ACC112 (cell line): ENCODE measurements around the gene SEC14L2.

Experiments
- H2AFZ ChIP-seq: fragments of 200-600 bp; sonication (generic); one replicate; pipeline ENCODE4 v1.6.0; 2017; ENCODE audit warnings: antibody characterized with exemption, low read length; ENCODE audit not compliant: unreplicated experiment
- H3K27ac ChIP-seq: fragments of 200-600 bp; sonication (generic); 2 replicates; pipeline ENCODE4 v1.5.1; 2014; ENCODE audit warnings: low read depth, mild to moderate bottlenecking, antibody characterized with exemption, low read length, moderate library complexity
- H3K27me3 ChIP-seq: fragments of 200-600 bp; sonication (generic); 2 replicates; pipeline ENCODE4 v1.6.1; 2014; ENCODE audit warnings: mild to moderate bottlenecking, antibody characterized with exemption, low read length, moderate library complexity, mixed read lengths; ENCODE audit not compliant: insufficient read depth
- H3K36me3 ChIP-seq: fragments of 200-600 bp; sonication (generic); 2 replicates; pipeline ENCODE4 v1.6.1; 2016; ENCODE audit warnings: mild to moderate bottlenecking, antibody characterized with exemption, low read length, moderate library complexity, mixed read lengths; ENCODE audit not compliant: insufficient read depth
- H3K4me1 ChIP-seq: fragments of 200-600 bp; sonication (generic); one replicate; pipeline ENCODE4 v1.6.1; 2016; ENCODE audit warnings: low read length, mixed read lengths; ENCODE audit not compliant: insufficient read depth, unreplicated experiment, control insufficient read depth
- H3K4me3 ChIP-seq: fragments of 200-600 bp; sonication (generic); 2 replicates; pipeline ENCODE4 v1.5.1; 2014; ENCODE audit warnings: mild to moderate bottlenecking, low read depth, low read length
- H3K79me2 ChIP-seq: fragments of 200-600 bp; sonication (generic); one replicate; pipeline ENCODE4 v1.6.0; 2016; ENCODE audit warnings: low read length; ENCODE audit not compliant: control insufficient read depth, unreplicated experiment, insufficient read depth

Gene SEC14L2

GRCh38 chr22:30421695-30422480 lies 25.1 kb downstream of the SEC14L2 start:
- Histone ChIP-seq H3K4me1 (peaks cover 52% of the 10 kb centered on the region), H3K27ac (peak overlapping the region; percentile 100), H3K4me3 (peak overlapping the region; percentile 76), H3K36me3 (peaks cover 8% of the 10 kb centered on the region), H2AFZ (no peak overlapping the region), H3K27me3 (no peaks in the 10 kb centered on the region), H3K79me2 (peaks cover 9% of the 10 kb centered on the region)

GRCh38 chr22:30422481-30423300 lies 25.9 kb downstream of the SEC14L2 start:
- no peak overlapping the region for H2AFZ ChIP-seq
- peaks cover 57% of the 10 kb centered on the region for H3K4me1 ChIP-seq

GRCh38 chr22:30423301-30423958 lies 26.6 kb downstream of the SEC14L2 start:
- Histone ChIP-seq H3K4me3 (peak overlapping the region; percentile 76), H3K36me3 (peaks cover 10% of the 10 kb centered on the region; the same call in 1 of the 2 replicates), H3K27ac (peak overlapping the region; percentile 100), H3K79me2 (peaks cover 6% of the 10 kb centered on the region), H2AFZ (no peak overlapping the region), H3K27me3 (no peaks in the 10 kb centered on the region), H3K4me1 (peaks cover 57% of the 10 kb centered on the region)

More at GRCh38 chr22:30422481-30423300, 25.9 kb downstream of the SEC14L2 start:
- Histone ChIP-seq H3K27ac (peak overlapping the region; percentile 100), H3K36me3 (peaks cover 6% of the 10 kb centered on the region; the same call in 1 of the 2 replicates), H3K4me3 (peak overlapping the region; percentile 76), H3K27me3 (no peaks in the 10 kb centered on the region), H3K79me2 (peaks cover 6% of the 10 kb centered on the region)

- peak overlapping the region; percentile 79 for H3K4me3 ChIP-seq
- peaks cover 55% of the 10 kb centered on the region for H3K4me1 ChIP-seq
- no peak overlapping the region for H2AFZ ChIP-seq
- H3K27ac ChIP-seq, result peak overlapping the region; percentile 100
- H3K36me3 ChIP-seq, result peaks cover 10% of the 10 kb centered on the region; the same call in 1 of the 2 replicates
- peaks cover 6% of the 10 kb centered on the region for H3K79me2 ChIP-seq
- no peaks in the 10 kb centered on the region for H3K27me3 ChIP-seq
Measured at GRCh38 chr22:30423959-30424533, 27.2 kb downstream of the SEC14L2 start.

- Histone ChIP-seq H2AFZ (peak overlapping the region; percentile 4), H3K36me3 (peaks cover 10% of the 10 kb centered on the region; the same call in 1 of the 2 replicates), H3K4me1 (peaks cover 50% of the 10 kb centered on the region)
Measured at GRCh38 chr22:30424534-30425326, 27.9 kb downstream of the SEC14L2 start.

GRCh38 chr22:30425327-30425615 lies 28.5 kb downstream of the SEC14L2 start:
- Histone ChIP-seq H3K36me3 (peaks cover 10% of the 10 kb centered on the region; the same call in 1 of the 2 replicates), H2AFZ (no peak overlapping the region), H3K79me2 (peaks cover 6% of the 10 kb centered on the region), H3K4me3 (peak overlapping the region; percentile 79), H3K4me1 (peaks cover 45% of the 10 kb centered on the region), H3K27me3 (no peaks in the 10 kb centered on the region), H3K27ac (peak overlapping the region; percentile 100)

More at GRCh38 chr22:30424534-30425326, 27.9 kb downstream of the SEC14L2 start:
- Histone ChIP-seq H3K4me3 (peak overlapping the region; percentile 79), H3K79me2 (peaks cover 6% of the 10 kb centered on the region), H3K27ac (peak overlapping the region; percentile 100), H3K27me3 (no peaks in the 10 kb centered on the region)

GRCh38 chr22:30425616-30426387 lies 29.0 kb downstream of the SEC14L2 start, which contains the start of gene MTFP1:
MTFP1 (plus strand) TSS chr22:30425768; CDS start chr22:30425880, 112 bp downstream.
- peaks cover 6% of the 10 kb centered on the region for H3K79me2 ChIP-seq
- peak within 1 kb of the TSS; percentile 100 for H3K27ac ChIP-seq
- H2AFZ ChIP-seq, result peak within 1 kb of the TSS; percentile 4
- no peaks in the 10 kb centered on the region for H3K27me3 ChIP-seq
- H3K36me3 ChIP-seq, result peaks cover 10% of the 10 kb centered on the region; the same call in 1 of the 2 replicates
- H3K4me3 ChIP-seq, result peak within 1 kb of the TSS; percentile 79
- peaks cover 39% of the 10 kb centered on the region for H3K4me1 ChIP-seq

- Histone ChIP-seq H3K4me1 (peaks cover 31% of the 10 kb centered on the region), H3K4me3 (peak overlapping the region; percentile 79), H3K27ac (peak overlapping the region; percentile 100), H3K79me2 (peaks cover 6% of the 10 kb centered on the region), H3K27me3 (no peaks in the 10 kb centered on the region), H2AFZ (no peak overlapping the region), H3K36me3 (peaks cover 10% of the 10 kb centered on the region; the same call in 1 of the 2 replicates)
Measured at GRCh38 chr22:30426388-30427353, 29.9 kb downstream of the SEC14L2 start.
